K562 (cell line): ENCODE data around the gene PLD3. TPM values are rescaled to one million over a fixed set of nuclear protein-coding genes. Genes with fewer than 3 reads are reported as not detected.

ENCODE experiments used
- BRD4 ChIP-seq: fragments of 200-600 bp; sonication (generic); IDR thresholded peaks from 2 replicates; pipeline ENCODE4 v1.6.1; 2017; ENCODE audit warnings: inconsistent platforms
- CHCHD3 ChIP-seq: fragments of 250-450 bp; sonication (Bioruptor Pico); IDR thresholded peaks from 2 replicates; pipeline ENCODE4 v2.1.2; 2022; ENCODE audit warnings: mild to moderate bottlenecking
- CSDE1 ChIP-seq, 2 experiments: fragments of 450-650 bp; IDR thresholded peaks; 2 replicates each; pipeline ENCODE4 v1.6.1; 2016; ENCODE audit warnings: mild to moderate bottlenecking in 1 of 2
- ETV6 ChIP-seq, 3 experiments: fragments of 150-350 bp in 1 of 3; sonication (generic) in 1 of 3; formaldehyde crosslinking in 1 of 3; IDR thresholded peaks; 2 replicates each; pipeline versions ENCODE4 v1.6.1 to v1.8.0; 2014 to 2022; ENCODE audit warnings: borderline replicate concordance in 2 of 3, low read depth in 2 of 3, antibody characterized with exemption in 1 of 3, low read length in 1 of 3, mild to moderate bottlenecking in 1 of 3, missing genetic modification reagents in 1 of 3
- NONO ChIP-seq, 2 experiments: fragments of 200-400 bp in 1 of 2; fragments of 450-650 bp in 1 of 2; formaldehyde crosslinking in 1 of 2; IDR thresholded peaks; 2 replicates each; pipeline ENCODE4 v1.6.1; 2017; ENCODE audit warnings: low read depth in 2 of 2, mild to moderate bottlenecking in 2 of 2, moderate library complexity in 2 of 2, low read length in 1 of 2
- ZBTB1 ChIP-seq: sonication (generic); formaldehyde crosslinking; IDR thresholded peaks from 2 replicates; pipeline ENCODE4 v1.8.1; 2023; ENCODE audit warnings: missing genetic modification reagents, low read depth, mild to moderate bottlenecking, borderline replicate concordance
- ZC3H11A ChIP-seq: IDR thresholded peaks from 2 replicates; pipeline ENCODE4 v1.6.1; 2012; ENCODE audit warnings: low read depth, low read length, improper control_type of control experiment
- ZNF197 ChIP-seq: fragments of 200-800 bp; sonication (Bioruptor generic); IDR thresholded peaks from 2 replicates; pipeline ENCODE4 v1.6.1; 2016; ENCODE audit warnings: low read depth, missing genetic modification characterization, missing compliant biosample characterization
- ZNF232 ChIP-seq: sonication (generic); formaldehyde crosslinking; IDR thresholded peaks from 2 replicates; pipeline ENCODE4 v1.8.0; 2022; ENCODE audit warnings: mild to moderate bottlenecking, missing genetic modification reagents
- ZNF282 ChIP-seq: sonication (generic); formaldehyde crosslinking; IDR thresholded peaks from 2 replicates; pipeline ENCODE4 v1.8.1; 2023; ENCODE audit warnings: missing genetic modification reagents
- ZNF324 ChIP-seq: fragments of 250-450 bp; sonication (Bioruptor Pico); IDR thresholded peaks from 2 replicates; pipeline ENCODE4 v1.4.0; 2020; ENCODE audit warnings: mild to moderate bottlenecking
- ZNF407 ChIP-seq: fragments of 450-650 bp; IDR thresholded peaks from 2 replicates; pipeline ENCODE4 v1.6.1; 2016; ENCODE audit warnings: low read depth
- ZNF444 ChIP-seq: fragments of 250-450 bp; sonication (Bioruptor Pico); IDR thresholded peaks from 2 replicates; pipeline ENCODE4 v1.4.0; 2020; ENCODE audit warnings: mild to moderate bottlenecking, moderate library complexity
- ZNF77 ChIP-seq: fragments of 250-450 bp; sonication (Bioruptor Pico); IDR thresholded peaks from 2 replicates; pipeline ENCODE4 v1.5.0; 2020
- ZNF830 ChIP-seq: fragments of 250-450 bp; sonication (Bioruptor Pico); IDR thresholded peaks from 2 replicates; pipeline ENCODE4 v1.5.0; 2021; ENCODE audit warnings: mild to moderate bottlenecking
- polyA plus RNA-seq, 8 experiments: library from polyadenylated mRNA; depleted of rRNA in 4 of 8; stranded (reverse) in 5 of 8; unstranded in 3 of 8; fragments of >200 nt; fragmentation: Nextera tagmentation in 2 of 8; fragmentation: Illumina TruSeq in 1 of 8; extraction: Ambion mirVana in 2 of 8; extraction: Trizol in 1 of 8; gene quantifications; 2 replicates each; pipeline versions ENCODE4 v1.2.1 to v1.2.3, GENCODE V29; 2011 to 2014; ENCODE audit warnings: inconsistent platforms in 1 of 8, missing spikeins in 1 of 8
- total RNA-seq, 7 experiments: library from RNA; depleted of rRNA in 6 of 7; stranded (reverse); fragments of >200 nt in 6 of 7; fragmentation: Illumina TruSeq in 2 of 7; extraction: Trizol in 2 of 7; gene quantifications; 2 replicates each; pipeline versions ENCODE4 v1.2.1 to v1.2.3, GENCODE V29; 2011 to 2021; ENCODE audit warnings: low replicate concordance in 1 of 7
- TF ChIP-seq, protein P1 (sequence below), 2 experiments: fragments of 450-650 bp; conservative IDR thresholded peaks; 2 replicates each; pipeline ENCODE4 v1.6.1; 2017; ENCODE audit warnings: mild to moderate bottlenecking in 2 of 2, moderate library complexity in 2 of 2
- TF ChIP-seq, protein P2 (sequence below), 2 experiments: fragments of 250-450 bp in 1 of 2; fragments of 450-650 bp in 1 of 2; sonication (Bioruptor Pico) in 1 of 2; IDR thresholded peaks; 2 replicates each; pipeline versions ENCODE4 v1.6.1 to v1.8.0; 2016 to 2021; ENCODE audit warnings: mild to moderate bottlenecking in 2 of 2, moderate library complexity in 2 of 2, missing compliant biosample characterization in 1 of 2, missing genetic modification characterization in 1 of 2

The PLD3 gene
- total and polyA plus RNA-seq, 9 of the 15 experiments (the other 6 are each of a cell fraction or from before 2014, with no cell fraction given), result 2.3 to 128 (median 72.7) TPM

GRCh38 chr19:40370997-40371801, 22.7 kb downstream of the PLD3 start (continued):
- TF ChIP-seq ZNF407 (no peak), CHCHD3 (CRISPR knock-in tag) (no peak), ZNF232 (CRISPR knock-in tag) (no peak), ZNF324 (CRISPR knock-in tag) (no peak), NONO (IDR thresholded peaks at IDR 0.05; ENCODE audit: low read depth in 2 of 2, low read length in 1 of 2) (no peak), ZNF282 (no peak), ZNF830 (no peak), ZC3H11A (no peak), ZNF77 (no peak), ZNF444 (CRISPR knock-in tag) (no peak), ETV6 (IDR thresholded peaks at IDR 0.05; ENCODE audit: borderline replicate concordance in 1 of 2, low read depth in 2 of 2, low read length in 1 of 2) (no peak), ETV6 (CRISPR knock-in tag; IDR thresholded peaks at IDR 0.05; ENCODE audit: borderline replicate concordance) (no peak), ZBTB1 (CRISPR knock-in tag) (no peak), BRD4 (no peak), CSDE1 (IDR thresholded peaks at IDR 0.05) (no peak), ZNF197 (CRISPR knock-in tag) (no peak)
- TF ChIP-seq, protein P1, sequence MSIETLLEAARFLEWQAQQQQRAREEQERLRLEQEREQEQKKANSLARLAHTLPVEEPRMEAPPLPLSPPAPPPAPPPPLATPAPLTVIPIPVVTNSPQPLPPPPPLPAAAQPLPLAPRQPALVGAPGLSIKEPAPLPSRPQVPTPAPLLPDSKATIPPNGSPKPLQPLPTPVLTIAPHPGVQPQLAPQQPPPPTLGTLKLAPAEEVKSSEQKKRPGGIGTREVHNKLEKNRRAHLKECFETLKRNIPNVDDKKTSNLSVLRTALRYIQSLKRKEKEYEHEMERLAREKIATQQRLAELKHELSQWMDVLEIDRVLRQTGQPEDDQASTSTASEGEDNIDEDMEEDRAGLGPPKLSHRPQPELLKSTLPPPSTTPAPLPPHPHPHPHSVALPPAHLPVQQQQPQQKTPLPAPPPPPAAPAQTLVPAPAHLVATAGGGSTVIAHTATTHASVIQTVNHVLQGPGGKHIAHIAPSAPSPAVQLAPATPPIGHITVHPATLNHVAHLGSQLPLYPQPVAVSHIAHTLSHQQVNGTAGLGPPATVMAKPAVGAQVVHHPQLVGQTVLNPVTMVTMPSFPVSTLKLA (conservative IDR thresholded peaks at IDR 0.05), result peak in 1 of 2 experiments; percentile 26; a peak in 1 of 4 replicates
- TF ChIP-seq, protein P2, sequence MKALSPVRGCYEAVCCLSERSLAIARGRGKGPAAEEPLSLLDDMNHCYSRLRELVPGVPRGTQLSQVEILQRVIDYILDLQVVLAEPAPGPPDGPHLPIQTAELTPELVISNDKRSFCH (CRISPR knock-in tag; IDR thresholded peaks at IDR 0.05), result no peak
- TF ChIP-seq, protein P2 (tag; IDR thresholded peaks at IDR 0.05), result peak; percentile 31; the same call in 1 of the 2 replicates
